IMR-90 (cell line): ENCODE measurements around the gene TTYH3. TPM values are rescaled to one million over a fixed set of nuclear protein-coding genes. Genes with fewer than 3 reads are reported as not detected.

ENCODE experiments used
- ATAC-seq: fragments of 200-7000 bp; cut with Tn5 transposase; 2 replicates; pipeline ENCODE4 v1.9.1; 2020; ENCODE audit warnings: low read depth, mild to moderate bottlenecking, moderate library complexity
- BruUV-seq: library from RNA; stranded (reverse); fragments of 400-500 nt; replicated peaks from 2 replicates; lab custom pipeline; 2021; lab: Mats Ljungman, UMichigan
- CTCF ChIA-PET: fragments of 300-600 bp; formaldehyde crosslinking; extraction: SDS; loops from one replicate; lab custom pipeline; 2021; ENCODE audit warnings: antibody characterized with exemption; lab: Yijun Ruan, JAX
- POLR2A ChIA-PET: fragments of 300-600 bp; sonication (Branson Sonifier 250); formaldehyde crosslinking; loops from one replicate; lab custom pipeline; 2022; ENCODE audit warnings: antibody characterized with exemption; ENCODE audit not compliant: unreplicated experiment; lab: Charles Lee
- DNase-seq: peaks from one replicate; pipeline ENCODE4 v3.0.0; 2013
- H2AFZ ChIP-seq: replicated peaks from 2 replicates; pipeline ENCODE3; 2013; ENCODE audit warnings: low read length, mild to moderate bottlenecking; ENCODE audit not compliant: poor library complexity
- H2AK5ac ChIP-seq: 2 replicates; pipeline ENCODE4 v1.6.1; 2013; ENCODE audit warnings: low read depth, low read length, inconsistent platforms
- H2AK9ac ChIP-seq: replicated peaks from 2 replicates; pipeline ENCODE3; 2013; ENCODE audit warnings: mild to moderate bottlenecking, low read depth, low read length, moderate library complexity; ENCODE audit not compliant: poor library complexity
- H2BK120ac ChIP-seq: 2 replicates; pipeline ENCODE4 v1.6.1; 2013; ENCODE audit warnings: low read depth, low read length, inconsistent platforms
- H2BK15ac ChIP-seq: 3 replicates; pipeline ENCODE4 v1.6.1; 2013; ENCODE audit warnings: low read depth, low read length, inconsistent platforms
- H2BK20ac ChIP-seq: 2 replicates; pipeline ENCODE4 v1.6.1; 2013; ENCODE audit warnings: low read depth, mild to moderate bottlenecking, inconsistent platforms, low read length, moderate library complexity
- H2BK5ac ChIP-seq: 2 replicates; pipeline ENCODE4 v1.6.1; 2013; ENCODE audit warnings: mild to moderate bottlenecking, low read depth, low read length, inconsistent platforms; ENCODE audit not compliant: poor library complexity, severe bottlenecking
- H3K14ac ChIP-seq: replicated peaks from 2 replicates; pipeline ENCODE4 v1.6.1; 2013; ENCODE audit warnings: low read depth, low read length, inconsistent platforms
- H3K18ac ChIP-seq: 2 replicates; pipeline ENCODE4 v1.6.1; 2013; ENCODE audit warnings: low read depth, low read length, control low read depth
- H3K23ac ChIP-seq: 2 replicates; pipeline ENCODE4 v1.6.1; 2013; ENCODE audit warnings: low read depth, low read length, inconsistent platforms
- H3K27ac ChIP-seq: 2 replicates; pipeline ENCODE4 v1.5.1; 2013; ENCODE audit warnings: mild to moderate bottlenecking, control low read depth, low read length; ENCODE audit not compliant: insufficient read depth
- H3K27me3 ChIP-seq: 2 replicates; pipeline ENCODE4 v1.6.1; 2013; ENCODE audit warnings: low read length; ENCODE audit not compliant: control insufficient read depth, insufficient read depth
- H3K36me3 ChIP-seq: 2 replicates; pipeline ENCODE4 v1.6.1; 2013; ENCODE audit warnings: low read length, mixed read lengths; ENCODE audit not compliant: control insufficient read depth, insufficient read depth
- H3K4ac ChIP-seq: 2 replicates; pipeline ENCODE4 v1.6.1; 2013; ENCODE audit warnings: low read depth, low read length, inconsistent platforms
- H3K4me1 ChIP-seq: 2 replicates; pipeline ENCODE4 v1.6.1; 2013; ENCODE audit warnings: low read length, mixed read lengths; ENCODE audit not compliant: control insufficient read depth, insufficient read depth
- H3K4me2 ChIP-seq: 2 replicates; pipeline ENCODE4 v1.6.1; 2013; ENCODE audit warnings: low read depth, mild to moderate bottlenecking, control low read depth, low read length, moderate library complexity
- H3K4me3 ChIP-seq: 2 replicates; pipeline ENCODE4 v1.5.1; 2013; ENCODE audit warnings: low read depth, mild to moderate bottlenecking, control low read depth, low read length, moderate library complexity; ENCODE audit not compliant: insufficient read depth
- H3K56ac ChIP-seq: 2 replicates; pipeline ENCODE4 v1.6.1; 2013; ENCODE audit warnings: low read length, inconsistent platforms; ENCODE audit not compliant: insufficient read depth; ENCODE audit errors: extremely low read depth
- H3K79me1 ChIP-seq, 2 experiments: 2 replicates each; pipeline ENCODE4 v1.6.1; 2013; ENCODE audit warnings: low read length in 2 of 2, inconsistent platforms in 1 of 2, low read depth in 1 of 2
- H3K9ac ChIP-seq: 2 replicates; pipeline ENCODE4 v1.6.1; 2013; ENCODE audit warnings: low read depth, low read length, control low read depth
- H3K9me1 ChIP-seq: 2 replicates; pipeline ENCODE4 v1.6.1; 2013; ENCODE audit warnings: low read length, inconsistent platforms; ENCODE audit not compliant: insufficient read depth
- H3K9me3 ChIP-seq: 2 replicates; pipeline ENCODE4 v1.6.1; 2013; ENCODE audit warnings: low read length; ENCODE audit not compliant: control insufficient read depth, insufficient read depth
- H4K20me1 ChIP-seq: 2 replicates; pipeline ENCODE4 v1.6.1; 2013; ENCODE audit warnings: low read length, inconsistent platforms; ENCODE audit not compliant: insufficient read depth
- H4K5ac ChIP-seq: 2 replicates; pipeline ENCODE4 v1.6.1; 2013; ENCODE audit warnings: mild to moderate bottlenecking, low read depth, low read length, control low read depth
- H4K8ac ChIP-seq, 2 experiments: 2 replicates each; pipeline ENCODE4 v1.6.1; 2013; ENCODE audit warnings: low read depth in 2 of 2, low read length in 2 of 2, control low read depth in 1 of 2, inconsistent platforms in 1 of 2
- H4K91ac ChIP-seq: 2 replicates; pipeline ENCODE4 v1.6.1; 2013; ENCODE audit warnings: low read depth, low read length, inconsistent platforms; ENCODE audit not compliant: insufficient read depth
- BHLHE40 ChIP-seq: fragments of 150-350 bp; IDR thresholded peaks from 2 replicates; pipeline ENCODE4 v1.6.1; 2016; ENCODE audit warnings: mild to moderate bottlenecking, low read depth, low read length
- CEBPB ChIP-seq: IDR thresholded peaks from 2 replicates; pipeline ENCODE4 v1.6.1; 2012; ENCODE audit warnings: low read depth, low read length, improper control_type of control experiment
- CTCF ChIP-seq: conservative IDR thresholded peaks from 2 replicates; pipeline ENCODE4 v1.5.1; 2012; ENCODE audit warnings: mild to moderate bottlenecking, low read depth, low read length, improper control_type of control experiment
- ELK1 ChIP-seq: fragments of 150-350 bp; IDR thresholded peaks from 2 replicates; pipeline ENCODE4 v1.6.1; 2016; ENCODE audit warnings: low read depth, mild to moderate bottlenecking, low read length, moderate library complexity, borderline replicate concordance
- FOS ChIP-seq: fragments of 150-350 bp; IDR thresholded peaks from 2 replicates; pipeline ENCODE4 v1.6.1; 2016; ENCODE audit warnings: low read depth, low read length
- MAFK ChIP-seq: IDR thresholded peaks from 2 replicates; pipeline ENCODE4 v1.6.1; 2012; ENCODE audit warnings: low read depth, low read length, improper control_type of control experiment
- MAZ ChIP-seq: IDR thresholded peaks from 2 replicates; pipeline ENCODE4 v1.6.1; 2012; ENCODE audit warnings: low read depth, mild to moderate bottlenecking, low read length, improper control_type of control experiment, moderate library complexity, borderline replicate concordance
- MXI1 ChIP-seq: IDR thresholded peaks from 2 replicates; pipeline ENCODE4 v1.6.1; 2012; ENCODE audit warnings: low read depth, mild to moderate bottlenecking, low read length, moderate library complexity, borderline replicate concordance
- NFE2L2 ChIP-seq: fragments of 150-350 bp; IDR thresholded peaks from 2 replicates; pipeline ENCODE4 v1.6.1; 2016; ENCODE audit warnings: low read depth, mild to moderate bottlenecking, low read length
- POLR2A ChIP-seq: IDR thresholded peaks from 2 replicates; pipeline ENCODE4 v1.6.1; 2012; ENCODE audit warnings: mild to moderate bottlenecking, low read depth, low read length
- RCOR1 ChIP-seq: IDR thresholded peaks from 2 replicates; pipeline ENCODE4 v1.6.1; 2012; ENCODE audit warnings: mild to moderate bottlenecking, low read length, improper control_type of control experiment; ENCODE audit not compliant: insufficient replicate concordance
- RFX5 ChIP-seq: IDR thresholded peaks from 2 replicates; pipeline ENCODE4 v1.8.0; 2012; ENCODE audit warnings: low read depth, mild to moderate bottlenecking, low read length, moderate library complexity
- SMC3 ChIP-seq: fragments of 150-350 bp; IDR thresholded peaks from 2 replicates; pipeline ENCODE4 v1.6.1; 2016; ENCODE audit warnings: low read depth, mild to moderate bottlenecking, antibody characterized with exemption, low read length, moderate library complexity
- USF2 ChIP-seq: fragments of 150-350 bp; IDR thresholded peaks from 2 replicates; pipeline ENCODE4 v1.6.1; 2017; ENCODE audit warnings: mild to moderate bottlenecking, antibody characterized with exemption, low read length, low read depth
- WGBS, 2 experiments: methylation state at CpG; one replicate each; pipeline versions ENCODE4 v1.1.5 to v1.1.7; 2013; ENCODE audit warnings: missing lambda C conversion rate in 2 of 2; ENCODE audit not compliant: insufficient read length in 1 of 2; ENCODE audit errors: extremely low coverage in 2 of 2; 5-methylcytosine and 5-hydroxymethylcytosine counted together
- dilution Hi-C: fragments of 300-500 bp; cut with HindIII; formaldehyde crosslinking; loops from one replicate; pipeline ENCODE4 v1.14.3; 2018; ENCODE audit warnings: low sequenced_read_pairs; ENCODE audit not compliant: unreplicated experiment
- in situ Hi-C: fragments of 300-500 bp; cut with MboI; formaldehyde crosslinking; loops from 3 replicates; pipeline ENCODE4 v1.14.3; 2019; ENCODE audit warnings: low sequenced_read_pairs, inconsistent platforms, mixed read lengths
- intact Hi-C: fragments of 100-400 bp; cut with micrococcal nuclease; formaldehyde crosslinking; loops from 2 replicates; pipeline ENCODE4 v1.10.0; 2022
- polyA plus RNA-seq, 3 experiments: library from polyadenylated mRNA; depleted of rRNA; stranded (reverse); fragments of >200 nt; gene quantifications; 2 replicates each; pipeline ENCODE4 v1.2.3, GENCODE V29; 2012; ENCODE audit warnings: low replicate concordance in 1 of 3
- total RNA-seq: library from RNA; depleted of rRNA; stranded (reverse); fragments of >200 nt; gene quantifications from 2 replicates; pipeline ENCODE4 v1.2.3, GENCODE V29; 2012

The TTYH3 gene
- total and polyA plus RNA-seq, 2 of the 4 experiments (the other 2 are of a cell fraction): 5.6 to 82.6 TPM

GRCh38 chr7:2666155-2666554, 34.4 kb downstream of the TTYH3 start:
- peak overlapping the region; percentile 16; the same call in 1 of the 2 replicates for H2AK5ac ChIP-seq
- TF ChIP-seq MAZ (no peak), USF2 (no peak), BHLHE40 (no peak), ELK1 (no peak), NFE2L2 (no peak), CTCF (no peak), RCOR1 (no peak), POLR2A (no peak), SMC3 (no peak), CEBPB (no peak), FOS (no peak), RFX5 (no peak), MXI1 (no peak), MAFK (no peak)
- H4K20me1 ChIP-seq: peaks cover 4% of the 10 kb centered on the region
- H3K14ac ChIP-seq: no peak overlapping the region
- H2AK9ac ChIP-seq: peak overlapping the region; percentile 28
- H3K18ac ChIP-seq: no peak overlapping the region
- peaks cover 13% of the 10 kb centered on the region; the same call in 1 of the 2 replicates for H3K36me3 ChIP-seq
- H3K4me2 ChIP-seq: no peak overlapping the region
- peaks cover 0 to 2% of the 10 kb centered on the region in 2 experiments; a peak in 1 of 4 replicates for H3K79me1 ChIP-seq
- BruUV-seq: no TSS peak
- no peak overlapping the region for H3K4me3 ChIP-seq
- H3K9ac ChIP-seq: no peak overlapping the region
- H3K27ac ChIP-seq: no peak overlapping the region
- ChIA-PET POLR2A (no interaction called here), CTCF (no interaction called here)
- H2BK120ac ChIP-seq: no peak overlapping the region
- WGBS, 2 experiments: 40% methylated on average over 1 of the region's 6 CpGs; no CpG with 5 or more reads in 1 of the 2 experiments
- no peaks in the 10 kb centered on the region for H3K9me1 ChIP-seq
- H2AFZ ChIP-seq: no peak overlapping the region
- no peak overlapping the region for H3K56ac ChIP-seq
- in situ Hi-C loops (no loop called here), dilution Hi-C loops (no loop called here), intact Hi-C loops (no loop called here)
- no peak overlapping the region for H2BK5ac ChIP-seq
- H4K91ac ChIP-seq: no peak overlapping the region
- no peak for ATAC-seq
- H3K4ac ChIP-seq: no peak overlapping the region
- H2BK15ac ChIP-seq: no peak overlapping the region
- no peak for DNase-seq
- no peak overlapping the region for H4K5ac ChIP-seq
- H3K23ac ChIP-seq: no peak overlapping the region
- H3K4me1 ChIP-seq: peaks cover 6% of the 10 kb centered on the region
- no peaks in the 10 kb centered on the region for H3K27me3 ChIP-seq
- no peak overlapping the region for H4K8ac ChIP-seq
- H3K9me3 ChIP-seq: peaks cover 5% of the 10 kb centered on the region; the same call in 1 of the 2 replicates
- H2BK20ac ChIP-seq: no peak overlapping the region
